ENCODE results near the gene SYNM.

- TF ChIP-seq POLR2A (IDR thresholded peaks at IDR 0.05; ENCODE audit: low read depth) (no peak), CTCF (IDR thresholded peaks at IDR 0.05) (no peak)
Measured at GRCh38 chr15:99151156-99151555, 46.3 kb downstream of the SYNM start.
